CD4-positive, alpha-beta T cell treated with Interleukin-2 at 100 ng/mL for 4 hours (primary cell): ENCODE data around the gene CDC45.

ENCODE experiments used
- DNase-seq: peaks from one replicate; pipeline ENCODE4 v3.0.0-alpha.2; 2020; ENCODE audit warnings: low spot score

CDC45 gene

DNA sequence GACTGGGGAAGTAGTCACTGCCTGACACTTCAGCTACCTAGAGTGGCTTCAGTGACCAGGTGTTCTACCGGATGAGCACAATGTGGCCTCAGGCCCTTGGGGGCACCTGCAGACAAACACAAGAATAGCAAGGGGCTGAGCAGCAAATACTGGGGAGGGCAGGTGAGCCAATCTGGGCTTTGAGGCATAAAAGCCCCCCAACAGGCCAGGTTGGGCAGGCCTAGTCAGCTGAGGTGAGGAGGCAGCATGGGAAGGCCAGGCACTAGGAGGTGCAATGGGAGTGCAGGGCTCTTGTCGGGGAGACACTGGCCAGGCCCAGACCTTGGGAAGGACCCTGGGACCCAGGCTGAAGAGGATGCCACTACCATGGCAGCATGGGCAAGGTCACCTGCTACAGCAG lies 9.7 kb upstream of the CDC45 start:
- DNase-seq = no peak

DNA sequence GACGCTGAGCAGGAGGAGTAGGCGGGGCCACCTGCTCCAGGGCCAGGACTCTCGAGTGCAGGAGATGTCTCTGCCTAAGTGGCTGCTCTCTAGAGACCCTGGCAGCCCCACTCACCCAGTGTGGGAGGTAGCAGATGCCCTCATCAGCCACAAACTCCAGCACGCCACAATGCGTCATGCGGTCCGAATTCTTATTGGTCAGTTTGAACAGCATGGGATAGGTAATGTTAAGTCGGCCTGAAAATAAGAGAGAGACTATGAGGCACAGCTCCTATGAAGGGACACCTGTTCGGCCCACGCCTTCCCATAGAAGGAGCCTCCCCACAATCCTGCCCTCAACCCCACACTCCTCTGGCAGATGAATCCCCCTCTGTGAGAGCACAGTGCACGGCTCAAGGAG lies 8.1 kb upstream of the CDC45 start:
- no peak for DNase-seq

DNA sequence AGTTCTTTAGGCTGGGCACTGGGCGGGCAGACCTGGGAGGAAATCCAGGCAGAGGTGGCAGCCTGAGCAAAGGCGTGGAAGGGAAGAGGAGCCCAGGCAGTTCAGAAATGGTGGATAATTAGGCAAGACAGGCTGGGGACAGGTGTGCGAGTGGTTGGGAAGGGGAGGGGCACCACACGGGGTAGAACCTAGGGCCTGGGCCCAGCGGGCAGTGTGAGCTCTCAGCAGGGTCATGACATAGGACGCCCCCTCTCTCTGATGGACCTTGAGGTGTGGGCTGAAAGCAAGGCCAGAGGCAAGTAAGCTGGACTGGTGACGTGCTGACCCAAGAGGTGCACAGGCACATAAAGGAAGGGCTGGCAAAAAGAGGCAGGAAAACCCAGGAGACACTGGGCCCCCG lies 7.5 kb upstream of the CDC45 start:
- no peak for DNase-seq

DNA sequence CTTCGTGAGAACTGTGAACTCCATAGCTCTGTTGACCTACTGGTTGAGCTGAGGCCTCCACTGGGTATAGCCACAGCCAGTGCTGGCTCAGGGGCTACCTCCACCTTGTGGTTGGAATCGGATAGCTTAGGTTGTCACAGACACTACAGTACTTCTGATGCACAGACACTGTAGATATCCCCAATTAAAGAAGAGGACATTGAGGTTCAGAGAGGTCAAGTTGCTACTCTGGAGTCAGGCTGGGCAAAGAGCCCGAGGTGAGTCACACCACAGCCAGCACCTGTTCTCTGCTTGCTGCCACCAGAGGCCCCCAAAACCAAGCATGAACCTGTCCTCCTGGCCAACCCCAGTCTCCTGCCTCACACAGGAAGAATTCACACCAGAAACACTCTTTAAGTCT lies 6.1 kb upstream of the CDC45 start:
- no peak for DNase-seq

DNA sequence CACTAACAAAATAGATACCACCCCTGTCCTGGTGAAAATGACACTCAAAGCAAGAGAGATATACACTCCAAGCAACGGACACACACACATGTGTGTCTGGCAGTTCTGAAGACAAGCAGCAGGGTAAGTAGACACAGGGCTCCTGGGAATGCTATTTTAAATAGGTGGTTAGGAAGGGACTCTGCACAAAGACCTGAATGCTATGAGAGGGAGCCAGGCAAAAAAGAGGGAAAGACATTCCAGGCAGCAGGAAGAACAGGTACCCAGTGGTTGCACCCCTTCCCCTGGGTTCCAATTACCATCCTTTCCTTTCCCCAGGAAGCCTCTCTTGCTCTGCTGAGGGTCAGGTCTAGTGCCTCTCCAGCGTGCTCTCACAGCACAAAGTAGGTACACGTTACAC lies 3.7 kb upstream of the CDC45 start:
- DNase-seq = no peak

DNA sequence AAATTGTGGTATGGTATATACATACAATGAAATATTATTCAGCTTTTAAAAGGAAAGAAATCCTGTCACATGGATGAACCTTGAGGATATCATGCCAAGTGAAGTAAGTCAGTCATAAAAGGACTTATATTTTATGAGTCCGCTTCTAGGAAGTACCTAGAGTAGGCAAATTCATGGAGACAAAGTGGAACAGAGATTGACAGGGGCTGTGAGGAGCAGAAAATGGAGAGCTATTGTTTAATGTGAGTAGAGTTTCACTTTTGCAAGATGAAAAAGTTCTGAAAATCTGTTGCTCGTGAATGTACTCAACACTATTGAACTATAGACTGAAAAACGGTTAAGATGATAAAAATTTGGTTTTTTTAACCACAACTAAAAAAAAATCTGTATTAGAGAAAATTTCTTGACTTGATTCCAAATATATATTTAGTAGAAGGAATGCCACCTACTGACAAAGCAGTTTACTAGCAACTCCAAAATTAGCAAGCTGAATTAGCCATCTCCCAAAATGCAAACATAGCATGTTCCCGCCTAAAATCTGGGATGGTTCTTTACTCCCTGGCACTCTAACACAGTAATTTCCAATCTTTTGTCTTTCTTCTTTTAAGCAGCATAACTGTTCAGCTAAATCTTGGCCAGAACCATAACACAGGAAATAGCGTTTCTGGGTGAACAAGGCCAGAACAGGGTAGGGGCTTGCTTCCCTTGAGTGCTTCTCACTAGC lies 2.2 kb upstream of the CDC45 start:
- peak; percentile 15 for DNase-seq

DNA sequence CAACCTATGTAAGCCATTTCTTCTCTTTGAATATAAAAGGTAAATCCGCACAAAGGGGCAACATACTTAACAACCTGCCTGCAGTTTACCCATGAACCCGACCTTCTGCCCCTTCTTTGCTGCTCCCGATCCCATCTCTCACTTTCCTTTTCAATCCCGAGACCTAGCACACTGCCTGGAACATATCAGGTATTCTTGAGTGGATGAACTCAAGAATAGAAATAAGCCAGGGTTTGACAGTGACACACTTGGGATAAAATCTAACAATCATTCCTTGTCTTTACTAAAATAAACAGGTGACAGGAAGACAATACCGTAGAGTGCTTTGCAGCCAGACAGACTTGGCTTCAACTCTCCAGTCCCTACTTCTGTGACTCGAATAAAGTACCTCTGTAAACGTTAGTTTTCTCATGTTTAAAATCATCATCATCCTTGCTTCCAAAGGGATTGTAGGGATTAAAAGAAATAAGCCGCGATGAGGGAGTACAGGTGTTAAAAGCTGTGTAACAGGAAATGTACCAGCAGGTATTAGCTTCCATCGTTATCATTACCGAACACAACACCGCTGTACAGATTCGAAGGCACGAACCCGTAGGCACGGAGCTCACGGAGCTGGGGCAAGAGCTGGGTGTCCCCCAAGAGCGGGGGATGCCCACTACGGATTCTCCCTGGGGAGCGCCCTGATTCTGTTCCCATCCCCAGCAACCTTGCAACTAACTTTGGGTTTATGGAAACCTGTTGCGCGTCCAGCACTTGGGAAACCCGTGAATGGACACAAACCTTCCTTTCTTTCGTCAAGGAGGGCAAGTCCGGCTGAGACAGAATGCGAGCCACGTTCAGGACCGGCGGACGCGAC lies 1.4 kb upstream of the CDC45 start:
- peak; percentile 6 for DNase-seq

DNA sequence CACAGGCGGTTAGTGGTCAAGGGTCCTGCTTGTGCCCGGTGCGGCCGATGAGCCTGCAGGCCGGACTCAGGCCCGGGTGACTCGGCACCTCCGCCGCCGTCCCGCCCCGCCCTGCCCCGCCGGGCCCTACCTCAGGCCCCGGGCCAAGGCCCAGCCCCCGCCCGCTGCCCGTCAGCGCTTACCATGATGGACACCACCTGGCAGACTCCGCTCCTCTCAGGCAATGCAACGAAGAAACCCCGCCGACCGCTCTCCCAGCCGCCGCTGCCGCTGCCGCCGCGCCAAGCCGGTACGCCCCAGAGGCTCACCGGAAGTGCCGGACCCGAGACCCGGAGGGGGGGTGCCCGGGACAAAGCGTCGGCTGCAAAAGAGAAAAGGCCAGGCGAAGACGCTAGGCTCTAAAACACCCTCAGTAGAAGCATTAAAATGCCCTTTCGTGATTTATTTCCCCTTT lies 792 bp upstream of the CDC45 start, which contains the start of gene UFD1:
TSS of gene UFD1 (minus strand) at position 293 of the 454 bp plus-strand sequence. CDS start at position 185, 108 bp downstream.
- peak; percentile 76 for DNase-seq

DNA sequence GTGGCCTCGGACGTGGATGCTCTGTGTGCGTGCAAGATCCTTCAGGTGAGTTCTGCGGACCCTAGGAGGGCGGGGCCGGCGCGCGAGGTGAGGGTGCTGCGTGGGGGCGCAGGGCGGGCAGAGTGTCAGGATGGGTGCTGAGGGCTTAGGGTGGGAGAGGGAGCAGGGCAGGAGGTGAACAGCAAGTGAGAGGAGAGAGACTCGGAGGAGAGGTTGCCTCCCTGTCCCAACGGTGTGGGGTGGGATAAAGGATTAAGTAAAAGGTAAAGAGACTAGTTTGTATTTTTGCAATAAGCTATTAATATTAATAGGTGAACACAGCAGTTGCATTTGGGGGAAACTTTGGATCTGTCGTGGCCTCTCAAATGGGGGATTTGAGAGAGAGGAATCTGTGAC lies 451 bp downstream of the CDC45 start:
- DNase-seq = no peak

DNA sequence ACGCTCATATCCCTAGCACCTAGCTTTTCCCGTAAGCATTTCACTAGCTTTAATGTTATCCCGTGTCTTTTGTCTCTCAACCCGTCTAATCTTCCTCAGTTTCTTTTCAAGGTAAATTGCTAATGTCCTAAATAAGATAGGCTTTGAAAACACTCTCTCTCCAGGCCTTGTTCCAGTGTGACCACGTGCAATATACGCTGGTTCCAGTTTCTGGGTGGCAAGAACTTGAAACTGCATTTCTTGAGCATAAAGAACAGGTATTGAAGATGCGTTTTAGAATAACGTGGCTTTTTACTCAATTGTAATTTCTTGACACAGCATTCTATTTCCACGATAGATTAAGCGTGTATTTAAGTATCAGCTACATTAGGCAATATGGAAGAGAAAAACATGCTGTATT lies 1.1 kb downstream of the CDC45 start:
- no peak for DNase-seq

DNA sequence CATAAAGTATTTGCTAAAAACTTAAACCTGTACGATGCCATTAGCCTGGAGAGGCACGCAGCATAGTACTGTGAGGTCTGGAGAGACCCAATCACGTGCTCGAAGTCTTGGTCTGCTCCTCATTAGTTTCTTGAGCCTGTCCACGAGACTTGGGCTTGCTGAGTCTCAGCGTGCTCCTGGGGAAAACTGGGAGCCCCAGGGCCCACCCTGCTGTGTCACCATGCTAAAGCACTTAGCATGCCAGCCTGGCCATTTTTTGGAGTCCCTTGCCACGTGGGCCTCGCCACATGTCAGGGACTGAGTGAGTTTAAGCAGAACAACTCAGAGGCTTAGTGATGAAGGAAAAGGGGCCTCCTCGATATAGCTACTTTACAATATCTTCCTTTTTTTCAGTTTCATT lies 2.6 kb downstream of the CDC45 start:
- DNase-seq = no peak

DNA sequence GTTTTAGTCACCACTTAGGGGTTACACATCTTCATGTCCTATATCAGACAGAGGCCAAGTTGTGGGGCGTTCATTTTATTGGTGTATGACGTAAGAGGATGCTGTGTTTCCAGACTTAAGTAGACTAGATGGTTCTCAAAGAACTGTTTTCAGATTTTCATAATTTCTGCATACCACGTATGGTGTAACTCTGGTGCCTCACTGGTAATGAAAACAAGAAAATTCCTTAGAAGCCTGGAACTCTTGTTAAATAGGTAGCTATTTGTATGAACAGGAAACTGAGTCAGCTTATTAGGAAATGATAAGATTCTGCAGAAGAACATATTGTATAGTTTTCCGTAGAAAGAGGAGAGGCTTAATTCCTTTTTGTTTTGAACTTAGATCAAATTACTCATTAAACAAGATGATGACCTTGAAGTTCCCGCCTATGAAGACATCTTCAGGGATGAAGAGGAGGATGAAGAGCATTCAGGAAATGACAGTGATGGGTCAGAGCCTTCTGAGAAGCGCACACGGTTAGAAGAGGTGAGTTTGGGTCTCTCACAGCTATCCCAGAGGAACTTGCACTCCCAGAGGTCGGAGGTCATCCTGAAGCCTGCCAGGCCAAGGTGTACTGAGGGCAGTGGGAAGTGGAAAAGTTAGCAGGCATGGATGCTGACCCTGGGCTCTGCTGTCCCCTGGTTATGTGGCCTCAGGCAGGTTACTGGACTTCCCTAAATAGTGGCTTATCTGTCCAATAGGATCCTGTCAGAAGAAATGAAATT lies 3.9 kb downstream of the CDC45 start:
- DNase-seq = no peak

DNA sequence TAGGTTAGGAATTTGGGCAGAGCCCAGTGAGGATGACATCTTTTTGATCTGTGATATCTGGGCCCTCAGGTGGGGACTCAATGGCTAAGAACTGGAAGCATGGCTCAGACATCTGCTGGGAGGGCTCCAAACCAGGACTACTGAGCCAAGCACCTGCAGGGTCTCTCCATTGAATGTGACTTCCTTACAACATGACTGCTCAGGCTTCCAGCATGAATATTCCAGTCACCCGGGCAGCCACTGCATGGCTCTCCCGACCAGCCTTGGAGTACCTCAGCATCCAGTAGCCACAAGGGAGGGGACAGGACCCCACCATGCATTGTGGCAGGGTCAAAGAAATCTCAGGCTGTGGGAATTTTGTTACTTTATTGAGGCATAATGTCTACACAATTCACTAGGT lies 8.6 kb downstream of the CDC45 start:
- DNase-seq = no peak

DNA sequence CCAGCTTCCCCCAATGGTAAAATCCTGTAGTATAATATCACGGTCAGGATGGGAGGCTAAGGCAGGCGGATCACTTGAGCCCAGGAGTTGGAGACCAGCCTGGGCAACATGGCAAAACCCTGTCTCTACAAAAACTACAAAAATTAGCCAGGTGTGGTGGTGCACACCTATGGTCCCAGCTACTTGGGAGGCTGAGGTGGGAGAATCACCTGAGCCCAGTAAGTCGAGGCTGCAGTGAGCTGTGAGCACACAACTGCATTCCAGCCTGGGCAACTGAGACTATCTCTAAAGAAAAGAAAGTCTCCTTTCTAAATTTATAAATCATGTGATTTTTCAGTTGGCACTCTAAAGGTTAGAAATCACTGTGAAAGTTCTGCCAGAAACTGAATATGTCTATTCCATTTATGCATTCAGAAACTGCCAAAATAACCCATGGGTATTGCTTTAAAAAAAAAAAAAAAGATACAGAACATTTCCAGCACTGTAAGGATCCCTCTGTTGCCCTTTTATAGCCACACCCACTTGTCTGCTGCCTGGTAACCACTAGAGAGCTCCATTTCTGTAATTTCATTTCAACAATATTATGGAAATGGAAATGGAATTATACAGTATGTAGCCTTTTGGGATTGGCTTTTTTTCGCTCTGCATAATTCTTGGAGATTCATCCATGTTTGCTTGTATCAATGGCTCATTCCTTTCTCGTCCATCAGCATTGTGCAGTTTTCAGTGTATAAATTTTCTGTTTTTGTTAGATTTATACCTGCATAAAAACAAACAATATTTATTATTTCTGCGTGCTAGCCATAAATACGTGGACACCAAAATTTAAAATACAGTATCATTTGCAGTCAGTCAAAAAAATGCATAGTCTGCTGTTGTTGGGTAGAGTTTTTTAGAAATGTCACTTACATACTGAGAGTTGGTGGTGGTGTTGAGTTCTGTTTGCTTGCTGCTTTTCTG lies 9.4 kb downstream of the CDC45 start:
- no peak for DNase-seq

DNA sequence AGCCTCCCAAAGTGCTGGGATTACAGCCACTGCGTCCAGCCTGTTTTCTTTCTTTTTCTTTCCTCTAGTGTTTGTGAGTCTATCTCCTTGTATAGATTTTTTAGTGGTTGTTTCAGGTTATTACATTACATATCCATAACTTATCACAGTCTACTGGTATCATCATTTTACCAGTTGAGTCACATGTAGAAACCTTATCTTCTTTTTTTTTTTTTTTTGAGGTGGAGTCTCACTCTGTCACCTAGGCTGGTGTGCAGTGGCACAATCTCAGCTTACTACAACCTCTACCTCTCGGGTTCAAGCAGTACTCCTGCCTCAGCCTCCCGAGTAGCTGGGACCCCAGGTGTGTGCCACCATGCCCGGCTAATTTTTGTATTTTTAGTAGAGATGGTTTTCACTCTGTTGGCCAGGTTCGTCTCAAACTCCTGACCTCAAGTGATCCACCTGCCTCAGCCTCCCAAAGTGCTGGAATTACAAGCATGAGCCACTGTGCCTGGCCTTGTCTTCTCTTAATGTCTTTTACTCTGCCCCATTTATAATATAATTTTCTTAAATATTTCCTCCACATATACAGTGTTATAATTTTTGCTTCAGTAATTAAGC lies 11.0 kb downstream of the CDC45 start:
- no peak for DNase-seq

DNA sequence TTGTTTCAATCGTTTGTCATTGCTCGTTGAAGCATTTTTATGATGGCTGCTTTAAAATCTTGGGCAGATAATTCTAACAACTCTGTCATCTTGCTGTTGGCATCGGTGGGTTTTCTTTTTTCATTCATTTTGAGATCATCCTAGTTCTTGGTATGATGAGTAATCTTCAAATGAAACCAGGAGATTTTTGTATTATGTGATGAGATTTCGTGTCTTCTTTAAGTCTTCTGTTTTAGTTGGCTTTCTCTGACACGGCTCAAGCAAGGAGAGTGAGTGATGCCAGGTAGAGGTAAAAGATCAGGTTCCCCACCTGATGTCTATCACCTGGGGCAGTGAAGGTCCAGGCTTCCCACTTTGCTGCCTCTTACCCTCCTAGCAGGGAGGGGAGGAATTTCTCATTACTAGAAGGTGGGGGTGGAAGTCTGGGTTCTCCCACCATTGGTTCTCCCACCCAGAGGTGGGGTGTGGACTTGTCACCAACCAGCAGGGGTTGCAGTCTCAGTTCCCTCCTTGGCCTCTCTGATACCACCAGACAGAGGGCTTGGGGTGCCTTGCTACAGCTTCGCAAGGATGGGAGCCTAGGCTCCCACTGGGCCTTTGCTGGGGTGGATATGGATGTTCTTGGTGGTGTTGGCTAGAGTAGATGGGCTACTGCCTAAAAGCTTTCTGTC lies 12.9 kb downstream of the CDC45 start:
- no peak for DNase-seq

DNA sequence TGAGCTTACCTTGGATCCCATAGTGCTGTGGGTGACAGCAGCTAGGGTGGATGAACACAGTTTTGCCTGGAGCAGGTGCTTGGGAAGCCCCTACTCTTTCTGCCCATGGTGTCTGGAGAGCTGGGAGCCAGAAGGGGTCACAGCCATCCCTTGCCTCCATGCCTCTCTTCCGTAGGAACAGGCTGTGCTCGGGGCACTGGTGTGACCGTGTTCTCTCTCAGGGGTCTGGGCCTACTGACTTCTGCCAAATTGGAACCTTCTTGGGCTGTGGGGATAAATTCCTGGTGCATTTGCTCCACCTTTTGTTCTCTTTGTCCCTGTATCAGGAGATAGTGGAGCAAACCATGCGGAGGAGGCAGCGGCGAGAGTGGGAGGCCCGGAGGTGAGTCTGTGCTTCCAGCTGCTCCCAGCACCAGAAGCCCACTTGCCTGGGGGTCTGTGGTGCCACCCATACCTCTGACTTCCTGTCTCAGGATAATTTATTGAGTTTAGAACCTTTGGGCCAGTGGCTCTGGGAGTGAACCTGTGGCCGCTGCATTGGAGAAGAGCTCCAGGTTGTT lies 14.4 kb downstream of the CDC45 start:
- DNase-seq = no peak

DNA sequence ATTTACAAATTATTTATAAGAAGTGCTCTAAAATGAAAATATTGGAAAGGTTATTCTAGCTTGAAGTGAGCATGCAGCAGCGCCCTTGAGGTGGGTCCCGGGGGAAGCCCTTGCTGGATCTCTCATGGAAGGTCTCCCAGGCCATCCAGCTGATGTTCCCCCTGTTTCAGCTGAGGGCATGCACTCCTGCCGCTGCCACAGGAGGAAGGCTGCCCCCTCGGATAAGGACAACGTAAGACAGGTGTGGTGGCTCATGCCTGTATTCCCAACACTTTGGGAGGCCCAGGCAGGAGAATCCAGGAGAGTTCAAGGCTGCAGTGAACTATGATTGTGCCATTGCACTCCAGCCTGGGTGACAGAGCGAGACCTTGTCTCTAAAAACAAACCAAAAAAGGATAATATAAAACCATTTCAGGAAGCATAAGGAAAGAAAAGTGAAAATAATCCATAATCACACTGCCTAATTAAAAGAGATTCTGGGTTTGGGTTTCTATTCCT lies 15.0 kb downstream of the CDC45 start:
- DNase-seq = no peak

DNA sequence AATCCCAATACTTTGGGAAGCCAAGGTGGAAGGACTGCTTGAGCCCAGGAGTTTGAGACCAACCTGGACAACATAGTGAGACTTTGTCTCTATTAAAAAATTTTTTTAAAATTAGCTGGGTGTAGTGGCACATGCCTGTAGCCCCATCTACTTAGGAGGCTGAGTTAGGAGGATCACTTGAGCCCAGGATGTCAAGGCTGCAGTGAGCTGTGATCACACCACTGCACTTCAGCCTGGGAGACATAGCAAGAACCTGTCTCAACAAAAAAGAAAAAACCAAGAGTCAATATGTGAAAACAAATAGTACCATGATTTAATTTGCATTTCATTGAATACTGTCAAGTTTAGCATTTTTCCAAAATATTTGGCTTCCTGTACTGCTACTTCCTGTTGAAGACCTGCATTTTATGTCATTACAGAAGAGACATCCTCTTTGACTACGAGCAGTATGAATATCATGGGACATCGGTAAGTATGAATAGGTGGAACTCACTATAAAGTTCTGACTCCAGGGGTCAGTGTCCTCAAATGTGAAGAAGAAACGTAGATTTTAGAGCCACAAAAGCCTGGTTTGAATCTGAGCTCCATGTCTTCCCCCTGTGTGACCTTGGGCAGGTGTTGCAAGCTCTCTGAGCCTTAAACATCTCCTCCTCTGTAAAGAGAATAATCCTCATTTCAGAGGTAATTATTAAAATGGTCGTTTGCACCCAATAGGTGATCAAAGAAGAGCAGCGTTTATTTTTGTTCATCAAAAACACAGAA lies 16.0 kb downstream of the CDC45 start:
- DNase-seq = peak; percentile 23
